HG03354 (cell line): ENCODE measurements around the gene KLC1.

Source experiments
- ATAC-seq: cut with Tn5 transposase; IDR thresholded peaks from one replicate; pipeline ENCODE4 v1.9.1; 2021; ENCODE audit warnings: mild to moderate bottlenecking; ENCODE audit not compliant: unreplicated experiment, poor library complexity, severe bottlenecking

The KLC1 gene

GRCh38 chr14:103740991-103741689, 112.1 kb downstream of the KLC1 start:
- no peak for ATAC-seq

- no peak for ATAC-seq
Observed at GRCh38 chr14:103741876-103742275, 112.9 kb downstream of the KLC1 start.

- ATAC-seq = no peak
Observed at GRCh38 chr14:103742499-103743255, 113.7 kb downstream of the KLC1 start.

GRCh38 chr14:103743691-103744090, 114.7 kb downstream of the KLC1 start:
- ATAC-seq = no peak

- no peak for ATAC-seq
Observed at GRCh38 chr14:103744621-103745395, 115.8 kb downstream of the KLC1 start.

- ATAC-seq = no peak
Observed at GRCh38 chr14:103745424-103745823, 116.4 kb downstream of the KLC1 start.

GRCh38 chr14:103746701-103747100, 117.7 kb downstream of the KLC1 start:
- no peak for ATAC-seq

- no peak for ATAC-seq
Observed at GRCh38 chr14:103748534-103748857, 119.5 kb downstream of the KLC1 start.

- ATAC-seq = no peak
Observed at GRCh38 chr14:103749452-103749851, 120.4 kb downstream of the KLC1 start.

- ATAC-seq = no peak
Observed at GRCh38 chr14:103749860-103750259, 120.8 kb downstream of the KLC1 start.
